Measurements from ENCODE around the gene CUL3. TPM values are rescaled to one million over a fixed set of nuclear protein-coding genes. Genes with fewer than 3 reads are reported as not detected.
"Not testable (repeated sequence)": the region's sequence is repeated elsewhere in the genome, so short reads cannot be mapped to it uniquely, and the experiment has no call there.

Gene CUL3
- total RNA-seq, 2 experiments from 2014 or later: 61.7 to 66.0 TPM

DNA sequence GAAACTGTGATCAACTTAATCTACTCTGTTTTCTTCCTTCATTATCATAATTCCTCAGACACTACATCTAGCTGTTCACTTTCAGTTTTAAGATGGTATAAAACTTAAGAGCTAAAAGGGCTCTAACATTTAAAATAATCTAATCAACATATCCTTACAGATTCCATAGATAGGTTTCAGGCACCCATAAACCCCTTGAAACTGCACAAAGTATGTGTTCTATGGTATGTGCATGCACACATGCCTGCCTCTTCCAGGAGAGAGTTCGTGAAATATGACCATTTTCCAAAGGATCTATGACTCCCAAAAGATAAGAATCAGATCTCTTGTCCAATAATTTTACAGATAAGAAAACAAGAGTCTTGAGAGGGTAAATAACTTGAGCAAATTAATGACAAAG lies 59.4 kb downstream of the CUL3 start:
- DNase-seq: no peak
- no peaks in the 10 kb centered on the region for H3K9me3 Mint-ChIP-seq
- H3K4me1 Mint-ChIP-seq (ENCODE audit: low read depth): peaks cover 68% of the 10 kb centered on the region
- intact Hi-C loops (cut with micrococcal nuclease): no loop called here
- H3K4me3 Mint-ChIP-seq: no peak overlapping the region
- H3K27ac Mint-ChIP-seq: no peak overlapping the region
- CTCF ChIA-PET: interaction anchor here (0.6 to 1.1 kb wide), 2 partner anchors 37 to 94 kb away, joined by 3 read pairs; no protein-coding TSS in a partner anchor
- H3K36me3 Mint-ChIP-seq (ENCODE audit: low read depth): peaks cover 10% of the 10 kb centered on the region
- no peaks in the 10 kb centered on the region for H3K27me3 Mint-ChIP-seq (ENCODE audit: low read depth)

- Mint-ChIP-seq H3K4me3 (peak overlapping the region; percentile 21), H3K27me3 (ENCODE audit: low read depth) (no peaks in the 10 kb centered on the region), H3K27ac (peak overlapping the region; percentile 63), H3K4me1 (ENCODE audit: low read depth) (peaks cover 77% of the 10 kb centered on the region), H3K9me3 (no peaks in the 10 kb centered on the region), H3K36me3 (ENCODE audit: low read depth) (peaks cover 9% of the 10 kb centered on the region)
- CTCF ChIA-PET: interaction anchor here (1.0 to 1.1 kb wide), 2 partner anchors 35 to 38 kb away, joined by 3 read pairs; no protein-coding TSS in a partner anchor
- intact Hi-C loops (cut with micrococcal nuclease): loop anchor here (5.0 kb wide), 3 partner anchors 78 to 582 kb away; no protein-coding TSS in a partner anchor
- no peak for DNase-seq
These were observed 60.5 kb downstream of the CUL3 start for GRCh38 chr2:224524657-224525056.

GRCh38 chr2:224523626-224524577 lies 61.3 kb downstream of the CUL3 start:
- Mint-ChIP-seq H3K36me3 (ENCODE audit: low read depth) (peaks cover 9% of the 10 kb centered on the region), H3K9me3 (no peaks in the 10 kb centered on the region), H3K27me3 (ENCODE audit: low read depth) (no peaks in the 10 kb centered on the region), H3K4me1 (ENCODE audit: low read depth) (peaks cover 77% of the 10 kb centered on the region), H3K27ac (peak overlapping the region; percentile 63), H3K4me3 (peak overlapping the region; percentile 21)
- DNase-seq: peak; percentile 33
- CTCF ChIA-PET: interaction anchor here (1.0 kb wide), 1 partner anchor 36 kb away, joined by 3 read pairs; no protein-coding TSS in a partner anchor
- intact Hi-C loops (cut with micrococcal nuclease): loop anchor here (1.0 to 5.0 kb wide), 7 partner anchors 37 to 582 kb away; partner anchors contain the start of gene CUL3

DNA sequence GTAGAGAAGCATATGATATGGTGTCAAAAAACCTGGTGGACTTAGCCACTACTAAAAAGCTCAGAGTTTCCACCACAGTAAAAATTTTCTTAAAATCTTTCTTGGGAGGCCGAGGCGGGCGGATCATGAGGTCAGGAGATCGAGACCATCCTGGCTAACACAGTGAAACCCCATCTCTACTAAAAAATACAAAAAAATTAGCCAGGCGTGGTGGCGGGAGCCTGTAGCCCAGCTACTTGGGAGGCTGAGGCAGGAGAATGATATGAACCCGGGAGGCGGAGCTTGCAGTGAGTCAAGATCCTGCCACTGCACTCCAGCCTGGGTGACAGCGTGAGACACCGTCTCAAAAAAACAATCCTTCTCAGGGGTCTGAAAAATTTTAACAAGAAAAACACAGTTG lies 62.7 kb downstream of the CUL3 start:
- DNase-seq; H3K27me3 Mint-ChIP-seq (ENCODE audit: low read depth); CTCF ChIA-PET; H3K4me3 Mint-ChIP-seq; H3K36me3 Mint-ChIP-seq (ENCODE audit: low read depth); H3K9me3 Mint-ChIP-seq; H3K27ac Mint-ChIP-seq: not testable (repeated sequence)
- intact Hi-C loops (cut with micrococcal nuclease): loop anchor here (2.0 to 5.0 kb wide), 4 partner anchors 48 to 580 kb away; no protein-coding TSS in a partner anchor
- peaks cover 72% of the 10 kb centered on the region for H3K4me1 Mint-ChIP-seq (ENCODE audit: low read depth)

DNA sequence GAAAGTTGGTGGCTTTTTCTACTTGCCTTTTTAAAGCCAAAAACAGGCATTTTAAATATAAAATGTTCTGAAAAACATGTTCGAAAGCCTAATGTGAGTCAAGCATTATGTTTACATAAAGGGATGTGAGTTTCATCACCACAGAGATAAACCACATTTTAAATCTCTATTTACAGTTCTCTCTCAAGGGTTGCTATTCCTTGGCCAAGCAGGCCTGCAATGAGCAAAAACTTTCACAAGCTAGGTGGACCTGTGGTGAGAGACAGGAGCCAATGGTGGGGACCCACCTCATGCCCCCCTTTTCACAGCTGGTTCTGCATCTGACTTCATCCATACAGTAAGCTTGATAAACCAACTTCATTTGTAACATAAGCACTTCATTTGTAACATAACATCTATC lies 65.1 kb downstream of the CUL3 start:
- Mint-ChIP-seq H3K9me3 (no peaks in the 10 kb centered on the region), H3K4me1 (ENCODE audit: low read depth) (peaks cover 58% of the 10 kb centered on the region), H3K36me3 (ENCODE audit: low read depth) (peaks cover 7% of the 10 kb centered on the region), H3K27me3 (ENCODE audit: low read depth) (no peaks in the 10 kb centered on the region), H3K4me3 (no peak overlapping the region), H3K27ac (peak overlapping the region; percentile 24)
- CTCF ChIA-PET: interaction anchor here (0.6 to 1.0 kb wide), 3 partner anchors 66 to 127 kb away, joined by 3 to 4 read pairs (median 3); no protein-coding TSS in a partner anchor
- intact Hi-C loops (cut with micrococcal nuclease): loop anchor here (5.0 kb wide), 3 partner anchors 82 to 578 kb away; no protein-coding TSS in a partner anchor
- DNase-seq: peak; percentile 64

- intact Hi-C loops (cut with micrococcal nuclease): no loop called here
- DNase-seq: no peak
- no peaks in the 10 kb centered on the region for H3K9me3 Mint-ChIP-seq
- H3K4me3 Mint-ChIP-seq: no peak overlapping the region
- peaks cover 9% of the 10 kb centered on the region for H3K36me3 Mint-ChIP-seq (ENCODE audit: low read depth)
- H3K4me1 Mint-ChIP-seq (ENCODE audit: low read depth): peaks cover 53% of the 10 kb centered on the region
- CTCF ChIA-PET: interaction anchor here (0.6 to 1.0 kb wide), 2 partner anchors 67 to 110 kb away, joined by 3 read pairs; no protein-coding TSS in a partner anchor
- H3K27ac Mint-ChIP-seq: no peak overlapping the region
- H3K27me3 Mint-ChIP-seq (ENCODE audit: low read depth): no peaks in the 10 kb centered on the region
These were observed 66.2 kb downstream of the CUL3 start for GRCh38 chr2:224518806-224519580.

DNA sequence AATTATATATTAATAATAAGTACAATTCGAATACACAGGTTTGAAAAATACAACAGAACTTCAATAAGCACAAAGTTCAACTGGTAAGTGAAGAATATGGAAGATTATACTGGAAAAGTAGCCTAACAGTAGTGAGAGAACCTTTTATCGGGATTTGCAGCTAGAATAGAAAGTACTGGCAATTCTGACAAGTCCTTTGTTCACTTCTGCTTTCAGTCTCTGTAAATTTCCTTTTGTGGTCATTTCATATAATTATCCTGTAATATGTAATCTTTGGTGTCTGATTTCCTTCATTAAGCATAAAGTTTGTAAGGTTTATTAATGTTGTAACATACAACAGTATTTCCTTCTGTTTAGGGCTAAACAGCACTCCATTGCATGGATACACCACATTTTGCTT lies 67.2 kb downstream of the CUL3 start:
- intact Hi-C loops (cut with micrococcal nuclease): no loop called here
- Mint-ChIP-seq H3K27me3 (ENCODE audit: low read depth) (no peaks in the 10 kb centered on the region), H3K4me3 (no peak overlapping the region), H3K27ac (no peak overlapping the region), H3K4me1 (ENCODE audit: low read depth) (peaks cover 42% of the 10 kb centered on the region), H3K36me3 (ENCODE audit: low read depth) (peaks cover 9% of the 10 kb centered on the region), H3K9me3 (no peaks in the 10 kb centered on the region)
- CTCF ChIA-PET: interaction anchor here (0.6 kb wide), 1 partner anchor 137 kb away, joined by 3 read pairs; no protein-coding TSS in a partner anchor
- DNase-seq: no peak

GRCh38 chr2:224516393-224516792 lies 68.8 kb downstream of the CUL3 start:
- DNase-seq; H3K27ac Mint-ChIP-seq; intact Hi-C loops (cut with micrococcal nuclease); H3K27me3 Mint-ChIP-seq (ENCODE audit: low read depth); H3K36me3 Mint-ChIP-seq (ENCODE audit: low read depth); H3K4me3 Mint-ChIP-seq; H3K9me3 Mint-ChIP-seq: not testable (repeated sequence)
- H3K4me1 Mint-ChIP-seq (ENCODE audit: low read depth): peaks cover 38% of the 10 kb centered on the region
- CTCF ChIA-PET: interaction anchor here (0.5 to 1.5 kb wide), 3 partner anchors 17 to 135 kb away, joined by 3 read pairs; no protein-coding TSS in a partner anchor

- CTCF ChIA-PET: interaction anchor here (0.8 kb wide), 1 partner anchor 21 kb away, joined by 3 read pairs; no protein-coding TSS in a partner anchor
- Mint-ChIP-seq H3K4me3 (no peak overlapping the region), H3K4me1 (ENCODE audit: low read depth) (peaks cover 29% of the 10 kb centered on the region)
These were observed 71.2 kb downstream of the CUL3 start for GRCh38 chr2:224513991-224514390.

GRCh38 chr2:224507789-224508188 lies 77.4 kb downstream of the CUL3 start:
- Mint-ChIP-seq H3K9me3 (no peaks in the 10 kb centered on the region), H3K36me3 (ENCODE audit: low read depth) (peaks cover 15% of the 10 kb centered on the region), H3K4me1 (ENCODE audit: low read depth) (peaks cover 8% of the 10 kb centered on the region), H3K4me3 (no peak overlapping the region), H3K27me3 (ENCODE audit: low read depth) (no peaks in the 10 kb centered on the region), H3K27ac (no peak overlapping the region)
- CTCF ChIA-PET: no interaction called here
- intact Hi-C loops (cut with micrococcal nuclease): no loop called here
- no peak for DNase-seq

More at GRCh38 chr2:224513991-224514390, 71.2 kb downstream of the CUL3 start:
- Mint-ChIP-seq H3K27ac (no peak overlapping the region), H3K36me3 (ENCODE audit: low read depth) (peaks cover 4% of the 10 kb centered on the region), H3K9me3 (no peaks in the 10 kb centered on the region), H3K27me3 (ENCODE audit: low read depth) (no peaks in the 10 kb centered on the region)
- no peak for DNase-seq
- intact Hi-C loops (cut with micrococcal nuclease): no loop called here

- H3K9me3 Mint-ChIP-seq: no peaks in the 10 kb centered on the region
- H3K27ac Mint-ChIP-seq: no peak overlapping the region
- H3K27me3 Mint-ChIP-seq (ENCODE audit: low read depth): no peaks in the 10 kb centered on the region
- no peak for DNase-seq
- no peak overlapping the region for H3K4me3 Mint-ChIP-seq
- H3K4me1 Mint-ChIP-seq (ENCODE audit: low read depth): peaks cover 6% of the 10 kb centered on the region
- CTCF ChIA-PET: no interaction called here
- intact Hi-C loops (cut with micrococcal nuclease): no loop called here
- H3K36me3 Mint-ChIP-seq (ENCODE audit: low read depth): peaks cover 16% of the 10 kb centered on the region
These were observed 78.7 kb downstream of the CUL3 start for GRCh38 chr2:224506494-224506893.

DNA sequence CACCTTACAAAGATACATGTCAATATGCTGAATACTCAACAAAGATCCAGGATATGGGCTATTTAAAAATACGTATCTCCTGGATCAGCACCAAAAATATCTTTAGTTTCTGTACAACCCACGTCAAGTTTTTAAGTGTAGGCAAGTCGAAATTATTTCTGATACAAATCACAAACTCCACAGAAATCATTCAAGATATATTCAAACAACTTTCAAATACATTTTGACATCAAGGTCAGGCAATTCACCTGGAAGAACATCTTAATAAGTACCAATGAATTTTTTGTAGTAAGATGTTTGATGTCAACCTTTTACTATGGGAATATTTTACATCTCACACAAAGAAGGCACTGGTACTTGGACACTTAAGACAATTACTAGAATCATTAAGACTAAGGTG lies 86.2 kb downstream of the CUL3 start:
- CTCF ChIA-PET: no interaction called here
- Mint-ChIP-seq H3K36me3 (ENCODE audit: low read depth) (peaks cover 36% of the 10 kb centered on the region), H3K4me3 (no peak overlapping the region), H3K27ac (no peak overlapping the region), H3K9me3 (no peaks in the 10 kb centered on the region), H3K27me3 (ENCODE audit: low read depth) (no peaks in the 10 kb centered on the region), H3K4me1 (ENCODE audit: low read depth) (no peaks in the 10 kb centered on the region)
- DNase-seq: no peak
- intact Hi-C loops (cut with micrococcal nuclease): no loop called here
